NCI-H2029 treated with DMSO at 0.1 percent for 48 hours (cell line): Measurements from ENCODE around the gene ATP9A.
"Not testable (repeated sequence)": the region's sequence is repeated elsewhere in the genome, so short reads cannot be mapped to it uniquely, and the experiment has no call there.

Experiments
- DNase-seq: peaks from one replicate; lab custom pipeline; 2025; lab: John Stamatoyannopoulos, UW

The ATP9A gene

DNA sequence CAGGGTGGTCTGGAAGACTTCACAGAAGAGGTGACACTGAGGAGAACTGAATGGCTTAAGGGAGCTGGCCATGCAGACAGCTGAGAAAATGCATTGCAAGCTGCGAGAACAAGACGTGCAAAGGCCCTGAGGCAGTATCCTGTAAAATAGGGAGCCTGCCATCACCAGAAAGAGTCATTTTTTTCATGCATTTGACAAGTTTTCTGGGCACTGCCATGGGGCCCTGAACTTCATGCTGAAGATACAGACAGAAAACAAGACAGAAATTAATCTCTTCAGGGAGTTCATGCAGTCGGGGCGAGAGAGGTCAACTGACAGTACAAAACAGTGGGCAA is 196.8 kb downstream of the ATP9A start:
- no peak for DNase-seq

DNA sequence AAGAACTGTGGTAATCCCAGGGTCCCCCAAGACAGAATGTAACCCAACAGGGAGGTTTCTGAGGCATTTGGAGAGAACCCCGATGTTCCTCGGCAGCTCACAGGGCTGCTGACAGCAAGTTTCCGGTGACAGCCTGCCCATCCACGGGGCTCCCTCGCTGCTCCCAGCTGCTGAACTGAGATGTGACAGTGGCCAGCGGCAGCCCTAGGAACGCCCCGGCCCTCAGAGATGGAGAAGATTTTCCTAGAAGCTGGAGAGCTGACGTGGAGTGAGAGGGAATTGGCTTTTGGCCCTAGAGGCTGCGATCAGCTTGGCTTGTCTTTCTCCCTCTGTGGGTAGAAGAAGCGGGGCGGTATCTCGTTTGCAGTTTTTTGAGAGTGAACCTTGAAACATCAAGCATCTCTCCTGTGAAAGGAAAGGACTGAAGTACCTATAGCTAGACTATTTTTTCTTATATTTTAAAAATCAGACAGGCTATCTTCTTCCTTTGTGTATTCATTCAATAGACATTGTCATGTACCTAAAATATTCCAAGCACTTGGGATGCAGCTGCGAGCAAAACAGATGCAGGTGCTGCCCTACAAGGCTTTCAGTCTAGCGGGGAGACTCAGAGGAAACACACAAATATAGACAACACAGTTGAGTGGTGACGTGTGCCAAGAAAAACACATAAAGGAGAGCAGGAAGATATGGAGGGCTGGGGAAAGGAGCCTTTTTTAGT is 197.3 kb downstream of the ATP9A start:
- no peak for DNase-seq

DNA sequence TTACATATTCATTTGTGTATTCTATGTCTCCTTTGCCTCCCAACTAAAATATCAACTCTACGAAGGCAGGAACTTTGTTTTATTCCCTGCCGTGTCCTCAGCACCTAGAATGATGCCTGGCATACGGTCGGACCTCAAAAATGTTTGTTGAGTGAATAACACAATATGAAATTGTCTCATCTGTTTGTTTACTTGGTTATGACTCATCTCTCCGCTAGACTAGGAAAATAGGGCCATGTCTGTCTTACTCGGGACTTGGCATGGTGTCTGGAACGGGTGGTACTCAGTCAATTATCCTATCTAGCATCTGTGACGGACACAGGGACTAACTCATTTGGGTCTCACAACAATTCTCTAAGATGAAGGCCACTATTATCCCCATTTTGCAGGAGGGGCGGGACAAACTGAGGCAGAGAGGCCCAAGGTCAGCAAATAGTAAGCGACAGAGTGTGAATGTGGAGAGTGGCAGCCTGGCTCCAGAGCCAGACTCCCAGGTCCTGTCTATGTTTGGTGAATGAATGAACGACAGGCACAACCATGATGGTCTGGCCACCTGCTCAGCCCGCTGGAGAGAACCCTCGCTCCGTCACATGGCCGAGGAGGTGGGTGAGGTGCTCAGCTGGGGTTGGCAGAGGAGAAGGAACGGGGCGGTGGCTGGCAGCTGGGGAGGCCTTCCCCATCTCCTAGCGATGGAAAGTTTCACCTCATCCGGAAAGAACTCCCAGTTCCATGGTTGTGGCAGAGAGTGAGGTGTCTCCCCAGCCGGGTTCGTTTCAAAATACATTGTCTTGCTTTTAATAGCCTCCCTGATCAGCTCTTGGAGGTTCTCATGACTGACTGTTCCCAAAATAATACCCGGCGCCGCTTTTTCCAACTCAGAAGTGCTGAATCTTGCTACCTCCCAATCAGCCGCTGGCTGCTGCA is 198.1 kb downstream of the ATP9A start:
- no peak for DNase-seq

DNA sequence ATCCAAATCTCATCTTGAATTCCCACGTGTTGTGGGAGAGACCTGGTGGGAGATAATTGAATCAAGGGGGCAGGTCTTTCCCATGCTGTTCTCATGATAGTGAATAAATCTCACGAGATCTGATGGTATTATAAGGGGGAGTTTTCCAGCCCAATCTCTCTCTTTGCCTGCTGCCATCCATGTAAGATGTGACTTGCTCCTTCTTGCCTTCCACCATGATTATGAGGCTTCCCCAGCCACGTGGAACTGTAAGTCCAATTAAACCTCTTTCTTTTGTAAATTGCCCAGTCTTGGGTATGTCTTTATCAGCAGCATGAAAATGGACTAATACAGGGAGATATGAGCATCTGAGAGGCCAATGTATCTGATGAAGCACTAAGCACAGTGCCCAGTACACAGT is 199.7 kb downstream of the ATP9A start:
- DNase-seq = not testable (repeated sequence)

DNA sequence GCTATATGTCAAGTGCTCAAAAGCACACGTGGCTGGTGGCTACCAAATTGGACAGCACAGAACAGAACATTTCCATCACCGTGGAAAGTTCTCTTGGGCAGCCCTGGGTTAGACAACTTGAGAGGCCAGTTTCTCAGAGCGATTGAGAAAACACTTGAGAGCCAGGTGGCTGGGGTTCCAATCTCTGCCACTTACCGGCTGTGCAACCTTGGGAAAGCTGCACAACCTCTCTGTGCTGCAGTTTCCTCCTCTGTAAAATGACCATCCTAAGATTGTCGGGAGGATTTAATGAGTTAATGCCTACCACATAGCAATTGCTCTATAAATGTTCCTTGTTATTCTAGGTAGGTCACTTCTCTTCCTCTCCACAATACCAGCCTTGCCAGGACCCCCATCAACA is 200.6 kb downstream of the ATP9A start:
- no peak for DNase-seq

DNA sequence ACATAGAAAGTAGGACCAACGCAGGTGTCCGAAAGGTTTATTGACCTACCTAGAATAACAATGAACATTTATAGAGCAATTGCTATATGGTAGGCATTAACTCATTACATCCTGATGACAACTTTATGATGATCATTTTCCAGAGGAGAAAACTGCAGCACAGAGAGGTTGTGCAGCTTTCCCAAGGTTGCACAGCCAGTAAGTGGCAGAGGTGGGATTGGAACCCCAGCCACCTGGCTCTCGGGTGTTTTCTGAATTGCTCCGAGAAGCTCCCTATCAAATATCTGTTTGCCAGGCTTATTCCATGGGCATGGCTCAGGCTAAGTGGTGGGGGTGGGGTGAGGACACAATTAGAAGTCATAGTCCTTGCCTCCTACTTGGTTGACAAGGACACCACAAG is 201.6 kb downstream of the ATP9A start:
- no peak for DNase-seq

DNA sequence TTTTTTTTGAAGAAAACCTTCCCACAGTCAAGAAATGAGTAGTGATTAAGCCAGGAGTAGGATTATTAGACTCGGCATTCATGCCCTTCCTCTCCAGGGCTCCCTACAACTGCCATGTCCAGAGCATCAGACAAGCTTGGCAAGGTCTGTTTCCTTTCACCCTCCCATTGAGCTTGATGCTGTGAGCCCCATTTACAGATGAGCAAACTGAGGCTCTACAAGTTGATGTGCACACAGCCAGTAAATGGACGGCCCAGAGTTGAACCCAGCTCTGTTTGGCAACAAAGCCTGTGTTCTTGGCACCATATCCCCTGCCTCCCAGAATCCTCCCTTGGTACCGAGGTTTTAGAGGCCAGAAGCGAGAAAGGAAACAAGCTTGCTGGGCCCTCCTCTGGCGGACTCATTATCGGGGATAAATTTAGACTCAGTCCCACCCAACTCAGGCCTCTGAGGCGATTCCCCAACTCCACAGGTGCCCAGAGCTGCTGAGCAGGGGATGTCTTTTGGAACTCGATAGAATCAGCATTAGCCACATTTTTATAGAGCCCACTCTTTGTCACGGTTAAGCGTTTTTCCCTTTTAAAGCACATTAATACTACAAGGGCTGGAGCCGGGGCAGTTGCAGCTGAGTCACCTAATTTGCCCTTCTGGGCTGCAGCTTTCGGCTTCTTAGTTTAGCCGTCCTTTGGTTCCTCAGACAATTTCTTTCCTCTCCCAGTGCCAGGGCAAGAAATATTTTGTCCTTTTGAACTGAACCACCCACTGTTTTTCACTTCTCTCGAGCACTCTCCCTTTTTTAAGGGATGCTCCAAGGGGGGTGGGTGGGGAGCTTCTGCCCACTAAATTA is 202.7 kb downstream of the ATP9A start:
- DNase-seq = no peak

DNA sequence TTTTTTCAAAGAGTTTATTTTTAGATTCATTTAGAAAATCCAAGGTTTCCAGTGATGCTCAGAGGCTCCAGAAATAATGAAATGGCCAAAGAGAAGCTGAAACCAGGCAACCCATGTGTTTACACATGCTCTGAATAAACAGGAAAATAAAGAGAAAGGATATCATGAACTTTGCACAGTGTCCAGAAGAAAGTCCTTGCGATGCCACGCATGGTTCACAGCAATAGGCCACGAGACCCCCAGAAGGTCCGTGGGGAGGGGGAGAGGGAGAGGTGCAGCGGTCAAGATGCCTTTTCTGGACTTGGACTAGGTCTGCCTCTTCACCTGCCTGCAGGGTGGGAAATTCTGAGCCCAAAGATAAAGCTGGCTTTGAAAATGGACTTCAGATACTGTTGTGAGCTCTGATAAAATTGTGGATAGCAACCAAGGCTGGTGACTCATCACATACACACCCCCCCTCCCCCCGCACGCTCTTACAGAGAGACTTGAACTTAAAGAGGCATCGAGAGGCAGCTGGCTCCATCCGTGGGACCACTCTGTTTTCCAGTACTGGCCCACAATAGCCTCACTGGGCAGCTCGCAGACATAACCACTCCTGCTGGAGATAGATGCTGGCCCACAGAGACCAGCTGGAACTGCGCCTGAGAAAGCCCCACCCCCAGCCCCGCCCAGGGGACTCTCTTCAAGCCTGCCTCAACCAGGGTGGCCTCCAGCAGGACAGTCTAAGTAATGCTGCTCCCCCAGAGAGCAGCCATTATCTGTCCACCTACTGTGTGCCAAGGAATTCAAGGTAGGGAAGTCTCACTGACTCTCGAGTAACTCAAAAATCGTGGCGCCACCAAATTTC is 204.5 kb downstream of the ATP9A start:
- peak; percentile 21 for DNase-seq

DNA sequence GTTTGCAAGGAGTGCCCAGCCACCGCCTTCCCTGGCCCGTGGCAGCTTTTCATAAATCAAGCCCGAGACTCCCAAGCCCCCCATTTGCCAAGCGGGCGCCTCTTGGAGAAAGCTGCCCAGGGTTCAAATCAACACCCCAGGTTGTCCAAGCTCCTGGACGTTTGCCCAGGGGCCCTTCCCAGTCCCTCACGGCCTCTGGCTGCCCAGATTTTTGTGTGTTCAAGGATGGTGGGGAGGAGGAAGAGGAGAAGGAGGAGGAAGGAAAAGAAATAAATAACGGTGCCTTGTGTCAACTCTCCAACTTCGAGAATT is 205.1 kb downstream of the ATP9A start:
- no peak for DNase-seq

DNA sequence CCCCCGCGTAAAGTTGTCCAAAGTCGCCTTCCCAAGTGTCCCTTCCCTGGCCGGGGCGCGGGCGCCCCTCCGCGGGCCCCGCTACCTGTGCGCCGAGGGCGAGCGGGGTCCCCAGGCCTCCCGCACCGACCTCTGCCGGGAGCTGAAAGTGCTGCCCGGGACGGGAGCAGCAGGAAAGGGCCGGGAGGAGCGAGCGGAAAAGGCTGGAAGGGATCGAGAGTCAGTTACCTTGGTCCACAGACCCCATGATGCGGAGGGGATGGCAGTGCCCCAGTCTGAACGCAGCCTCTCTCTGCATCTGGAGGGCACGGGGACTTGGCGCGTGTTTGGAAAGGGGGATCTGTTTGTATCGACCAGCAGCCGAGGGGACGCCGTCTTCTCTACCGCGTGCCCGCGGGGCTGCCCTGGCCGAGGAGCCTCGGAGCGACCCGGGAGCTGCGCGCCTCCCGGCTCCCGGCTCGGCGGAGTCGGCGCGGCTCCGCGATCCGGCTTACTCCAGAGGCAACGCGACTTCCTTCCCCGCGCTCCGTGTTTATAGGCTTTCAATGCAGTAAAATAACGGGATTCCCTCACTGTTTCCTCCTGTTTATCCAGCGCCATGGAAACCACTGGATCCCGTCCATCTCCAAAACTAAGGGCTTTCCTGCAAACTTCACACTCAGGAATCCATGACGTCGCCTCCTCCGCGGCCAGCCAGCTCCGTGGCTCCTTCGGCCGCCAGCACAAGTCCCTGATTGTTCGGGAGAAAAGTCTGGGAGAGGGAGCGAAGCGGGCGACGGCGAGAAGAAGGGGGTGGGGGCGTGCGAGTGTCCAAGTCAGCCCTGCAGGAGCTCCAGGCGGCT is 205.6 kb downstream of the ATP9A start:
- peak; percentile 31 for DNase-seq

DNA sequence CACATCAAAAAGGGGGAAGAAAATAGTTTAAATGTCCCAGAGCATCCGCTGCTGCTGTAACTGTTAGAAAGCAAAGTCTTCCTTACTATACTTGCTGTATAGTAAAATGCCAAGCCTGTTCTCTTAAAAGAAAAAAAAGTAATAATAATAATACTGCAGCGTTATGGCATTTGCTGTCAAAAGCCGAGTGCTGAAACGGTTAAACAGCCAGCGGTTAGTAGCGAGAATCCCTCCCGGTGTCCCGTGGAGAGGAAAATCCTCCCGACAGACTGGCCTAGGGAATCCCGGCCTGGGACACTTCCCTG is 206.2 kb downstream of the ATP9A start:
- DNase-seq = no peak

DNA sequence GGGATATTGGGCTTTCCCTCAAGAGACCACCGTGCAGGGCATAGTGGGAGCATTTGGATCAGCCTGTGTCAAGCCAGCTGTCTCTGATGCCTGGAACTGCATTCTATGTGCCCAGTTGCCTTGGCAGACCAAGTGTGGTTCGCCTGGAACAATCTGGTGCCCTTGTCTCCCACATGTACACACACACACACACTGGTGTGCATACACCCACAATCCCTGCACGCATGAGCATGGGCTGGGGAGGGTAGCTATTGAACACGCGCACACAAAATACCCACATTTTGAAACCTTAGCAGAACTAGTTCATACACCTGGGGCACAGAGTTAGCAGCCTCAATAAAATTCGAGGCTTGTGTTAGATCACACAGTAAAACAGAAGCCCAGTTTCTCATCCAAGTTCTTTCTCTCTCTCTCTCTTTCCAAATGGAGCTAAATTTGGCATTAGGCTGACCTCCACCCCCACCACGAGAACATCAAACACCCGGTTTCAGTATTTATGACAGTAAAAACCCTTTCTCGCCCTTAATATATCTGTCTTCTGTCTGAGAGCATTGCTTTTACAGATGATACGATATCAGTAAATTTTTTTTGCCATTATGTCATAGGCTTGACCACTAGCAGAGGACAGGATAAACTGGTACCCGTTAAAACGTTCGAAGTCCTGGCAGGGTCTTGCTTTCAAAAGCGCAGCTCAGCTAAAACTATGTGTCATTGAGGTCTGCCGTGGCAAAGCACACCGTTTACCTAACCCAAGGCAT is 207.5 kb downstream of the ATP9A start:
- DNase-seq = no peak

DNA sequence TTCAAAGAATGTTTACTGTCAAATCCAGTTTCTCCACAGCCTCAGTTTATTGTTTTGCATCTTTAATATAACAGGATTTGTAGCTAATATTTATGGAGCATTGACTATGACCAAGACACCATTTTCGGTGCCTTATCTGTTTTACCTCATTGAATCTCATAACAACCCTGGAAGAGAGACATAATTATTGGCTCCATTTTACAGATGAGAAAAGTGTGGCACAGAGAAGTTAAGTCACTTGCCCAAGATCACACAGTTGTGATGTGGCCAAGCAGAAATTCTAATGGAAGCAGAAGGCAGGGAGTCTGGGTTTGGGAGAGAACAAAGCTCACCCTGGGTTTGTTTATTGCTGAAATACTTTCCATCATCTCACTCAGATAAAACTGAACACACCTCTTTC is 208.1 kb downstream of the ATP9A start:
- DNase-seq = no peak

DNA sequence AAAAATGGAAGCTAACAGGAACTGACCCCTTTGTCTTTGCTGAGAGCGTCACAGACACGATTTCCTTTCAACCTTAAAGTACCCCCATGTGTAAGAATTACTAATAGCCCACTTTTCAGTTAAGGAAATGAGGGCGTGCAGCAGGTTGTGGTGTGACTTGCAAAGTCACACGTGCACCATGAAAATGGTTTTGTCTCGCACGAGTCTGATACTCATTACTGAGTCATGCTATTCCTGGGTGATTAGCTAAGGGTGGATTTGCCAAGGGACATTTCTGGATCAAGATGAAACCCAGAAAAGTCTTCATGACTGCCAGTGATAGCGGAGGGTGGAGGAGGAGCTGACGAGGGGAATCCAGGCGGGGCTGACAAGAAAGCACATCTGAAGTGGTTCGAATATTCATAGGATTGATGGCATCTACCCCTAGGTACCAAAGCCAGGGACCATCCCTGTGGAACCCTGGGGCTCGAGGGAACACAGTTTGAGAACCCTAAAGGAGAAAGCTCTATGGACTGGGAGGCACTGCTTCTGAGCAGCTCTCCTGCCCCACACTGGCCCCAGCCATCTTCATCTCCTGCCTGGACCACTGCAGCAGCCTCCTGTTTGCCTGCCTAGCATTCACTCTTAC is 213.5 kb downstream of the ATP9A start:
- DNase-seq = no peak

DNA sequence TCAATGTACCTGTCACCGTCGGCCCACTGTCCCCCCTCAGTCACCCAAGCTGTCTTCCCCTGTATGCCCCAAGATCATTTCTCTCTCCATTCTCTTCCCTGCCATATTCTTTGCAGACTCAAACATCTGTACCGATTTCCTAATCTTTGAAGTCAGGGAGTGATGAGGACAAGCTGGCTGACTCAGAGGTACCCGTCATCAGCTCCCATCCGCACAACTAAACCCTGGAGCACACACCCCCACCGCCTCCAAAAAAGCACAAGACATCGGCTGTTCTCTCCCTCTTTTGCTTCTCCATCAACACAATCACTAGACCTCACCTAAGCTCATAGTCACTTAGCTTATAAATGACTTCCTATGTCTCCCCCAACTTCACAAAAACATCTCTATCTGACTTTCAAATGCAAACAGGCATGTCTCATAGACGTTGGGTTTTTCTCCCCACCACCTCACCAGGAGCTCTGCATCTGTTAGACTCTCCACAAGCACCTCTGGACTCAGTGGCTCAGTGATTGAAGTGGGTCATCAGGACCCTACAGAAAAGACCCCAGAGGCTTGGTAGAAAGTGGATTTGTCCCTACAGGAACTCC is 214.2 kb downstream of the ATP9A start:
- no peak for DNase-seq

DNA sequence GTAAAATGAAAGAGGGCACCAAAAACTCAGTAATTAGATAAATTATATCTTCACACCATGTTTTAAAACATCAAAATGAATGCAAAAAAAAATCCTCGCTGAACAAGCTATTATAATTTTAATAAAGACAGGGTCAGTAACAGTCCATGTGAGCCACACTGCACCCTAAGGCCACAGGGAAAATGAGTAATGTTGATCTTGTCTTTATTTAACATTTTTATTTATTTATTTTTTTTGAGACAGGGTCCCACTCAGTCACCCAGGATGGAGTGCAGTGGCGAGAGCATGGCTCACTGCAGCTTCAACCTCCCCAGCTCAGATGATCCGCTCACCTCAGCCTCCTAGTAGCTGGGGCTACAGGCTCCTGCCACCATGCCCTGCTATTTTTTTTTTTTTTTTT is 217.0 kb downstream of the ATP9A start:
- DNase-seq = no peak

DNA sequence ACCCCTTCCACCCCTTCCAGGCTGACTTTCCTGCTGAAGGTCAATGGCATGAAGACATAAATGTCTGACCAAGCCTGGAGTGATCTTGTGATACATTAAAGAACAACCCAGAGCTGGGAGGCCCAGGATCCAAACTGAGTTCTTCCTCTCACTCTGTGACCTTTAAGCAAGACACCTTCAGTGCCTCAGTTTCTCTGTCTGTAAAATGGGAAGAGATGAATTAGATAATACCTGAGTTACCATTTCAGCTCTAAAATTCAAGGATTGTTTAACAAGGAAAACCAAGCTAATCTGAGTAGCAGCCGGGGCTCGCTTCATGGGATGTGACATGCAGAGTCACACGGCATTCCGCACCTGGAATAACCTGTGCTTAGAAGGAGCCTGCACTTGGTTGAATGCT is 218.7 kb downstream of the ATP9A start:
- no peak for DNase-seq

DNA sequence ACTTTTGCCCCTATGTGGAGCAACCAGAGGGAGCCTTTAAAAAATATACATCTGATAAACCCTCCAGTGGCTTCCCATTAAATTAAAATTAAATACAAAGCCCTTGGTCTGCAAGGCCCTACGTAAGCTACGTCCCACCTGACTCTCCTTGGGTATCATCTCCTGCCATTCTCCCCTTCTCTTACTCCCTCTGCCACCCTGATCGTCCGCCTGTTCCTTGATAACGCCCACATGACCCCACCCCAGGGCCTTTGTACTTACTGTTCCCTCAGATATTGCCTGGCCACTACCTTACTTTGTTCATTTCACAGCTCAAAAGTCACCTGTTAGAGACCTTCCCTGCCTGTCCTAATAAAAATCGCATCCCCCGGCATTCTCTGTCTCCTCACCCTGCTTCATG is 220.2 kb downstream of the ATP9A start:
- DNase-seq = no peak
